Measurements from ENCODE around the gene TUBG1. TPM values are rescaled to one million over a fixed set of nuclear protein-coding genes. Genes with fewer than 3 reads are reported as not detected.
A peak's percentile ranks its signal among the peaks of the same experiment; 100 is the strongest.

The TUBG1 gene
- total and polyA plus RNA-seq, 2 of the 4 experiments (the other 2 are of a cell fraction) = 38.9 to 94.5 TPM

DNA sequence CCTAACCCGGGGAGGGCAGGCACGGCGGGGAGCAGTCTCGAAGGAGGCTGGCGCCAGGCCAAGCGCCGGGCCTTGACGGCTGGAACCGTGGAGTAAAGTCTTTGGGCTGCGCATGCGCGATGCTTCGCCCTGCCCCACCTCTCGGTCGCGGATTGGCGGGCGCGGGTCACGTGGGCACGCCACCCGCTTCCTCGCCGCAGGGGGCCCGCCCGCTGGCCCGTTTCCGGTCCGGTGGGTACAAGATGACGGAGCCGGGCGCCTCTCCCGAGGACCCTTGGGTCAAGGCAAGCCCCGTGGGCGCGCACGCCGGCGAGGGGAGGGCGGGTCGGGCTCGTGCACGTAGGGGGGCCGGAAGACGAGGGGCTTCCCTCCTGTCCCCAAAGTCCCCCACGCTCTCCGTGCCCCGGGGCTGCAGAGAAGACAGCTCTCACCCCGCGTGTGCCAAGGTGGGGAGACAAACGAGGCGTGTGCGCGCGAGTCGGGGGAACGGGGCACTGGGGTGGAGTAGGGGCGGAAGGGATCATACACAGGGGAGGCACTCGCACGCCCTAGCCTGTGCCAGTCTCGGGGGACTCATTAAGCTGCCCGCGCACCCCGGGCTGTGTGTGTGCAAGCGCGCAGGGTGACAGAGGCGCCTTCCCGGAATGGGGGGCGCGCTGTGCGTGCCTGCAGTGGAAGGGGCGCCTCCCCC, 42.5 kb upstream of the TUBG1 start, which contains the start of gene MLX:
Gene MLX, plus strand, starts transcription at position 218 of the 691 bp plus-strand sequence. Its CDS starts 25 bp downstream, at position 243.
- Histone ChIP-seq H2BK5ac (ENCODE audit: low read depth, low read length, poor library complexity, severe bottlenecking) (peak within 1 kb of the TSS; percentile 84), H4K5ac (ENCODE audit: low read depth, low read length) (peak within 1 kb of the TSS; percentile 87), H2AK5ac (ENCODE audit: low read depth, low read length) (peak within 1 kb of the TSS; percentile 100), H3K56ac (ENCODE audit: extremely low read depth, insufficient read depth, low read length) (peak within 1 kb of the TSS; percentile 74), H2BK20ac (ENCODE audit: low read depth, low read length) (no peak within 1 kb of the TSS; the same call in none of the 2 replicates), H3K27me3 (ENCODE audit: control insufficient read depth, insufficient read depth, low read length) (no peaks in the 10 kb centered on the region), H3K4me3 (ENCODE audit: insufficient read depth, low read depth, low read length) (peak within 1 kb of the TSS; percentile 84), H3K79me1 (ENCODE audit: low read depth in 1 of 2, low read length in 2 of 2) (peaks cover 37 to 85% of the 10 kb centered on the region in 2 experiments), H3K23ac (ENCODE audit: low read depth, low read length) (peak within 1 kb of the TSS; percentile 95), H4K8ac (ENCODE audit: low read depth in 2 of 2, low read length in 2 of 2) (peak within 1 kb of the TSS; percentile 96 to 100), H2AFZ (replicated peaks; ENCODE audit: low read length, poor library complexity) (peak within 1 kb of the TSS; percentile 100), H3K9me3 (ENCODE audit: control insufficient read depth, insufficient read depth, low read length) (no peaks in the 10 kb centered on the region), H3K27ac (ENCODE audit: insufficient read depth, low read length) (peak within 1 kb of the TSS; percentile 95), H3K14ac (replicated peaks; ENCODE audit: low read depth, low read length) (peak within 1 kb of the TSS; percentile 100), H2BK120ac (ENCODE audit: low read depth, low read length) (peak within 1 kb of the TSS; percentile 79), H3K4ac (ENCODE audit: low read depth, low read length) (peak within 1 kb of the TSS; percentile 94), H3K9ac (ENCODE audit: low read depth, low read length) (peak within 1 kb of the TSS; percentile 92), H3K18ac (ENCODE audit: low read depth, low read length) (peak within 1 kb of the TSS; percentile 10; the same call in 1 of the 2 replicates), H3K4me1 (ENCODE audit: control insufficient read depth, insufficient read depth, low read length) (peaks cover 16% of the 10 kb centered on the region), H4K91ac (ENCODE audit: insufficient read depth, low read depth, low read length) (peak within 1 kb of the TSS; percentile 94), H2AK9ac (replicated peaks; ENCODE audit: low read depth, low read length, poor library complexity) (peak within 1 kb of the TSS; percentile 100), H3K36me3 (ENCODE audit: control insufficient read depth, insufficient read depth, low read length) (peaks cover 60% of the 10 kb centered on the region), H4K20me1 (ENCODE audit: insufficient read depth, low read length) (peaks cover 8% of the 10 kb centered on the region; the same call in 1 of the 2 replicates), H3K4me2 (ENCODE audit: low read depth, low read length) (peak within 1 kb of the TSS; percentile 99), H3K9me1 (ENCODE audit: insufficient read depth, low read length) (peaks cover 15% of the 10 kb centered on the region), H2BK15ac (ENCODE audit: low read depth, low read length) (0 out of 3 replicates have a peak within 1 kb of the TSS, but pooled peaks have one; percentile 84)
- ATAC-seq (ENCODE audit: low read depth) (peak; percentile 80), DNase-seq (peak; percentile 85)
- intact Hi-C loops (cut with micrococcal nuclease) (loop anchor here (1.0 kb wide), 1 partner anchor 245 kb away; no protein-coding TSS in a partner anchor), dilution Hi-C loops (cut with HindIII; ENCODE audit: low sequenced_read_pairs, unreplicated experiment) (no loop called here), in situ Hi-C loops (cut with MboI; ENCODE audit: low sequenced_read_pairs) (no loop called here)
- 0% methylated on average over 49 of the region's 72 CpGs; no CpG with 5 or more reads in 1 of the 2 experiments for WGBS, 2 experiments (ENCODE audit: extremely low coverage in 2 of 2, insufficient read length in 1 of 2)
- POLR2A ChIA-PET (ENCODE audit: unreplicated experiment) = no interaction called here
- TF ChIP-seq POLR2A (IDR thresholded peaks at IDR 0.05; ENCODE audit: low read depth, low read length) (no peak), FOS (IDR thresholded peaks at IDR 0.05; ENCODE audit: low read depth, low read length) (peak; percentile 35; the same call in 1 of the 2 replicates), MXI1 (IDR thresholded peaks at IDR 0.05; ENCODE audit: borderline replicate concordance, low read depth, low read length) (peak; percentile 87), MAZ (IDR thresholded peaks at IDR 0.05; ENCODE audit: borderline replicate concordance, low read depth, low read length) (peak; percentile 55; the same call in 1 of the 2 replicates), USF2 (IDR thresholded peaks at IDR 0.05; ENCODE audit: low read depth, low read length) (peak; percentile 99)
- BruUV-seq (replicated peaks) = no TSS peak
- CTCF ChIA-PET = interaction anchor here (0.5 kb wide), 1 partner anchor 24 kb away, joined by 4 read pairs; no protein-coding TSS in a partner anchor
